Liver (tissue), 9 donors: ENCODE data around the gene TSPYL2. TPM values are rescaled to one million over a fixed set of nuclear protein-coding genes. Genes with fewer than 3 reads are reported as not detected.

Experiments
- DNase-seq: peaks from one replicate; pipeline ENCODE4 v3.0.0-alpha.2; 2017; ENCODE audit warnings: low spot score
- H3K27ac ChIP-seq, 2 donors: one replicate each; pipeline ENCODE4 v1.7.0; 2013; ENCODE audit warnings: inconsistent platforms in 2 of 2, low read length in 2 of 2, control low read depth in 1 of 2, low read depth in 1 of 2, mild to moderate bottlenecking in 1 of 2
- H3K27me3 ChIP-seq, 4 donors: one replicate each; pipeline versions ENCODE4 v1.6.1 to v1.7.0; 2013; ENCODE audit warnings: low read length in 3 of 4, inconsistent platforms in 1 of 4, mild to moderate bottlenecking in 1 of 4, moderate library complexity in 1 of 4; ENCODE audit not compliant: control insufficient read depth in 4 of 4, insufficient read depth in 4 of 4
- H3K36me3 ChIP-seq, 4 donors: one replicate each; pipeline versions ENCODE4 v1.6.1 to v1.7.0; 2013; ENCODE audit warnings: low read length in 3 of 4, mild to moderate bottlenecking in 3 of 4, low read depth in 1 of 4, moderate library complexity in 1 of 4; ENCODE audit not compliant: control insufficient read depth in 4 of 4, insufficient read depth in 3 of 4
- H3K4me1 ChIP-seq, 4 donors: one replicate each; pipeline versions ENCODE4 v1.6.1 to v1.7.0; 2013; ENCODE audit warnings: low read length in 3 of 4, mild to moderate bottlenecking in 3 of 4, moderate library complexity in 1 of 4; ENCODE audit not compliant: control insufficient read depth in 4 of 4, insufficient read depth in 4 of 4
- H3K4me3 ChIP-seq, 3 donors: one replicate each; pipeline versions ENCODE4 v1.6.1 to v1.7.0; 2013; ENCODE audit warnings: low read length in 3 of 3, control low read depth in 1 of 3, low read depth in 1 of 3, mild to moderate bottlenecking in 1 of 3
- H3K9ac ChIP-seq, 2 donors: one replicate each; pipeline ENCODE4 v1.7.0; 2013; ENCODE audit warnings: low read length in 2 of 2, mild to moderate bottlenecking in 2 of 2, moderate library complexity in 2 of 2, control low read depth in 1 of 2, low read depth in 1 of 2
- H3K9me3 ChIP-seq, 4 donors: one replicate each; pipeline versions ENCODE4 v1.6.1 to v1.7.0; 2013; ENCODE audit warnings: low read length in 3 of 4; ENCODE audit not compliant: control insufficient read depth in 4 of 4
- CTCF ChIP-seq: fragments of 150-350 bp; IDR thresholded peaks from 2 replicates; pipeline ENCODE4 v1.5.1; 2017; ENCODE audit warnings: improper control_type of control experiment, low read depth, low read length; ENCODE audit not compliant: missing input control
- FOXA1 ChIP-seq: IDR thresholded peaks from 2 replicates; pipeline ENCODE4 v1.6.1; 2016; ENCODE audit warnings: antibody characterized with exemption
- FOXA2 ChIP-seq: IDR thresholded peaks from 2 replicates; pipeline ENCODE4 v1.6.1; 2016; ENCODE audit warnings: antibody characterized with exemption
- GABPA ChIP-seq, 2 donors: IDR thresholded peaks in 1 of 2; conservative IDR thresholded peaks in 1 of 2; 2 replicates each; pipeline ENCODE4 v1.6.1; 2016; ENCODE audit warnings: antibody characterized with exemption in 2 of 2, mild to moderate bottlenecking in 1 of 2, moderate library complexity in 1 of 2
- HNF4A ChIP-seq, 2 donors: conservative IDR thresholded peaks; 2 replicates each; pipeline ENCODE4 v1.6.1; 2016; ENCODE audit warnings: antibody characterized with exemption in 2 of 2, mild to moderate bottlenecking in 2 of 2
- HNF4G ChIP-seq: IDR thresholded peaks from 2 replicates; pipeline ENCODE4 v1.6.1; 2016; ENCODE audit warnings: antibody characterized with exemption
- JUND ChIP-seq, 2 donors: IDR thresholded peaks; 2 replicates each; pipeline ENCODE4 v1.6.1; 2016; ENCODE audit warnings: antibody characterized with exemption in 2 of 2
- MAX ChIP-seq: IDR thresholded peaks from 2 replicates; pipeline ENCODE4 v1.6.1; 2016; ENCODE audit warnings: antibody characterized with exemption
- RAD21 ChIP-seq, 2 donors: IDR thresholded peaks; 2 replicates each; pipeline ENCODE4 v1.6.1; 2016; ENCODE audit warnings: antibody characterized with exemption in 2 of 2, mild to moderate bottlenecking in 2 of 2
- REST ChIP-seq: IDR thresholded peaks from 2 replicates; pipeline ENCODE4 v1.6.1; 2016; ENCODE audit warnings: antibody characterized with exemption, mild to moderate bottlenecking
- RXRA ChIP-seq, 2 donors: IDR thresholded peaks; 2 replicates each; pipeline ENCODE4 v1.6.1; 2017 to 2018; ENCODE audit warnings: antibody characterized with exemption in 2 of 2, mild to moderate bottlenecking in 1 of 2
- SP1 ChIP-seq: IDR thresholded peaks from 2 replicates; pipeline ENCODE4 v1.6.1; 2018; ENCODE audit warnings: antibody characterized with exemption, mild to moderate bottlenecking
- TAF1 ChIP-seq: conservative IDR thresholded peaks from 2 replicates; pipeline ENCODE4 v1.6.1; 2016; ENCODE audit warnings: antibody characterized with exemption, mild to moderate bottlenecking
- YY1 ChIP-seq: IDR thresholded peaks from 2 replicates; pipeline ENCODE4 v1.6.1; 2016; ENCODE audit warnings: antibody characterized with exemption, mild to moderate bottlenecking
- ZBTB33 ChIP-seq: IDR thresholded peaks from 2 replicates; pipeline ENCODE4 v1.6.1; 2016; ENCODE audit warnings: antibody characterized with exemption
- WGBS: extraction: QIAGEN DNeasy Blood & Tissue Kit; methylation state at CpG from one replicate; pipeline ENCODE4 v1.1.7; 2013; 5-methylcytosine and 5-hydroxymethylcytosine counted together
- polyA plus RNA-seq, 2 donors: library from polyadenylated mRNA; stranded (reverse) in 1 of 2; unstranded in 1 of 2; fragments of 200-250 nt in 1 of 2; fragments of >200 nt in 1 of 2; fragmentation: Nextera tagmentation in 1 of 2; extraction: Ambion mirVana in 1 of 2; gene quantifications; one replicate each; pipeline versions ENCODE4 v1.2.1 to v1.2.3, GENCODE V29; 2013 to 2015
- total RNA-seq, 2 donors: library from RNA; depleted of rRNA; stranded (reverse); fragments of >200 nt; gene quantifications; one replicate each; pipeline ENCODE4 v1.2.3, GENCODE V29; 2014
- donor health status: healthy.
- donor health status: healthy.
- donor health status: healthy.
- donor health status: healthy.
- donor health status: healthy.

The TSPYL2 gene
- total and polyA plus RNA-seq, 4 donors, result 2.5 to 8.0 (median 4.8) TPM

GRCh38 chrX:53114864-53115549 lies 32.8 kb downstream of the TSPYL2 start:
- no peak overlapping the region for H3K4me3 ChIP-seq
- H3K27me3 ChIP-seq, result no peaks in the 10 kb centered on the region
- no peak overlapping the region for H3K9ac ChIP-seq
- peaks cover 0 to 1% (median 0%) of the 10 kb centered on the region in 4 donors for H3K36me3 ChIP-seq
- no peaks in the 10 kb centered on the region for H3K9me3 ChIP-seq
- no peaks in the 10 kb centered on the region for H3K4me1 ChIP-seq
- 97% methylated on average over 6 of the region's 6 CpGs for WGBS
- no peak for TF ChIP-seq HNF4A (conservative IDR thresholded peaks at IDR 0.05)
- no peak for TF ChIP-seq RAD21 (IDR thresholded peaks at IDR 0.05)
- no peak for TF ChIP-seq HNF4G
- TF ChIP-seq CTCF, result no peak
- TF ChIP-seq ZBTB33, result no peak
- TF ChIP-seq REST, result no peak
- no peak overlapping the region for H3K27ac ChIP-seq
- DNase-seq, result no peak

GRCh38 chrX:53115550-53115874 lies 33.3 kb downstream of the TSPYL2 start:
- Histone ChIP-seq H3K4me1 (no peaks in the 10 kb centered on the region), H3K27ac (no peak overlapping the region), H3K4me3 (no peak overlapping the region), H3K27me3 (no peaks in the 10 kb centered on the region), H3K9ac (no peak overlapping the region), H3K36me3 (no peaks in the 10 kb centered on the region), H3K9me3 (no peaks in the 10 kb centered on the region)
- WGBS, result 85% methylated on average over 2 of the region's 2 CpGs
- no peak for DNase-seq
- TF ChIP-seq CTCF, result no peak
- no peak for TF ChIP-seq REST
- no peak for TF ChIP-seq YY1
- no peak for TF ChIP-seq FOXA1
- no peak for TF ChIP-seq SP1
- no peak for TF ChIP-seq ZBTB33
- no peak for TF ChIP-seq TAF1
- TF ChIP-seq MAX, result no peak
- TF ChIP-seq JUND (IDR thresholded peaks at IDR 0.05), result no peak
- no peak for TF ChIP-seq FOXA2
- no peak for TF ChIP-seq RXRA (IDR thresholded peaks at IDR 0.05)
- TF ChIP-seq GABPA (IDR thresholded peaks at IDR 0.05 in 1 of 2, conservative IDR thresholded peaks at IDR 0.05 in 1 of 2), result no peak
- TF ChIP-seq HNF4G, result no peak
- no peak for TF ChIP-seq RAD21 (IDR thresholded peaks at IDR 0.05)
- no peak for TF ChIP-seq HNF4A (conservative IDR thresholded peaks at IDR 0.05)
